Fibroblast of villous mesenchyme (primary cell): ENCODE measurements around the gene PAFAH2. TPM values are rescaled to one million over a fixed set of nuclear protein-coding genes. Genes with fewer than 3 reads are reported as not detected.

Experiments
- DNase-seq: peaks from one replicate; pipeline ENCODE4 v3.0.0-alpha.2; 2010; ENCODE audit warnings: low read depth
- H3K4me3 ChIP-seq: 2 replicates; pipeline ENCODE4 v1.5.1; 2011; ENCODE audit warnings: low read depth, mild to moderate bottlenecking, low read length
- CTCF ChIP-seq: IDR thresholded peaks from 2 replicates; pipeline ENCODE4 v1.5.1; 2012; ENCODE audit warnings: low read depth, mild to moderate bottlenecking, low read length; ENCODE audit not compliant: insufficient read depth
- total RNA-seq: library from RNA; depleted of rRNA; stranded (reverse); fragments of >200 nt; gene quantifications from 2 replicates; pipeline ENCODE4 v1.2.3, GENCODE V29; 2012

Gene PAFAH2
- total RNA-seq, 1 donor = 11.2 TPM

- no peak overlapping the region for H3K4me3 ChIP-seq
- no peak for DNase-seq
- TF ChIP-seq CTCF = no peak
Observed at GRCh38 chr1:26036756-26037281, 39.0 kb upstream of the PAFAH2 start.

- peak overlapping the region; percentile 67 for H3K4me3 ChIP-seq
- peak; percentile 95 for TF ChIP-seq CTCF
- DNase-seq = peak; percentile 63
Observed at GRCh38 chr1:26035959-26036755, 38.3 kb upstream of the PAFAH2 start.

GRCh38 chr1:26035203-26035958 lies 37.5 kb upstream of the PAFAH2 start:
- peak; percentile 89 for DNase-seq
- TF ChIP-seq CTCF = no peak
- peak overlapping the region; percentile 67 for H3K4me3 ChIP-seq

- H3K4me3 ChIP-seq = peak overlapping the region; percentile 67
- no peak for TF ChIP-seq CTCF
- DNase-seq = no peak
Observed at GRCh38 chr1:26034504-26035202, 36.8 kb upstream of the PAFAH2 start.

GRCh38 chr1:26032656-26033357 lies 34.9 kb upstream of the PAFAH2 start:
- H3K4me3 ChIP-seq = no peak overlapping the region
- no peak for DNase-seq
- no peak for TF ChIP-seq CTCF

GRCh38 chr1:26031611-26032220 lies 33.9 kb upstream of the PAFAH2 start:
- peak; percentile 74 for DNase-seq
- TF ChIP-seq CTCF = no peak

More at GRCh38 chr1:26031611-26032220, 33.9 kb upstream of the PAFAH2 start:
- no peak overlapping the region for H3K4me3 ChIP-seq
